ENCODE data around the gene CTSH. TPM values are rescaled to one million over a fixed set of nuclear protein-coding genes. Genes with fewer than 3 reads are reported as not detected.

CTSH gene
- total and polyA plus RNA-seq, 7 donors, result 37.4 to 274 (median 96.7) TPM

DNA sequence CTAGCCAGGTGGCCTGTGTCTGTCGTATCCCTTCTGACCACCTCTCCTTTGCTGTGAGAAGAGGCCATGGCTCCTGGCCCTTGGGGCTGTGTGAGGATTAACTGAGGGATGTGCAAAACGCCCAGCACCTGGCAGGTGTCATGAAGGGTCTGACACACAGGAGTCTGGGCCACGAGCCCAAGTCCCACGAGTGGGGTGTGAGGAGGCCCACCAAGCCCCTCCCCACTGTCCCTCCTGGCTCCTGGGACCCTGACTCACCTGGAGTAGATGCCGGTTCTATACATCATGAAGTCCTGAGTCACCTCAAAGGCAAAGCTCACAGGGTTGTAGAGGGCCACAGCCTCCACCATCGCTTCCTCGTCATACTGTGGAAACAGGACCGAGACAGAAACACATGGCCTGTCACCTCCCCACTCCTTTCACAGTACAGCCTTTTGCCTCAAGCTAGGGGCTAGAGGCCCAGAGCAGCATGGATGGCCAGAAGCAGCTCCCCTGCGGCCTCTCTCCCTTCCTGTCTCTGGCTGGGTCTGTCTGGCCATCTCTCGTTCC, 19.7 kb downstream of the CTSH start:
- Histone ChIP-seq H3K4me3 (no peak overlapping the region), H3K9me3 (no peaks in the 10 kb centered on the region), H3K36me3 (peaks cover 31 to 74% (median 41%) of the 10 kb centered on the region in 4 donors), H3K4me1 (peaks cover 0 to 8% (median 0%) of the 10 kb centered on the region in 4 donors), H3K27me3 (no peaks in the 10 kb centered on the region), H3K27ac (no peak overlapping the region)
- 80% methylated on average over 10 of the region's 10 CpGs for WGBS, 2 donors
- DNase-seq, result no peak
- intact Hi-C loops (cut with DNase I), result no loop called here
- TF ChIP-seq EP300 (IDR thresholded peaks at IDR 0.05), result no peak
- no peak for TF ChIP-seq POLR2AphosphoS5 (IDR thresholded peaks at IDR 0.05)
- TF ChIP-seq, protein P1, sequence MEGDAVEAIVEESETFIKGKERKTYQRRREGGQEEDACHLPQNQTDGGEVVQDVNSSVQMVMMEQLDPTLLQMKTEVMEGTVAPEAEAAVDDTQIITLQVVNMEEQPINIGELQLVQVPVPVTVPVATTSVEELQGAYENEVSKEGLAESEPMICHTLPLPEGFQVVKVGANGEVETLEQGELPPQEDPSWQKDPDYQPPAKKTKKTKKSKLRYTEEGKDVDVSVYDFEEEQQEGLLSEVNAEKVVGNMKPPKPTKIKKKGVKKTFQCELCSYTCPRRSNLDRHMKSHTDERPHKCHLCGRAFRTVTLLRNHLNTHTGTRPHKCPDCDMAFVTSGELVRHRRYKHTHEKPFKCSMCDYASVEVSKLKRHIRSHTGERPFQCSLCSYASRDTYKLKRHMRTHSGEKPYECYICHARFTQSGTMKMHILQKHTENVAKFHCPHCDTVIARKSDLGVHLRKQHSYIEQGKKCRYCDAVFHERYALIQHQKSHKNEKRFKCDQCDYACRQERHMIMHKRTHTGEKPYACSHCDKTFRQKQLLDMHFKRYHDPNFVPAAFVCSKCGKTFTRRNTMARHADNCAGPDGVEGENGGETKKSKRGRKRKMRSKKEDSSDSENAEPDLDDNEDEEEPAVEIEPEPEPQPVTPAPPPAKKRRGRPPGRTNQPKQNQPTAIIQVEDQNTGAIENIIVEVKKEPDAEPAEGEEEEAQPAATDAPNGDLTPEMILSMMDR (IDR thresholded peaks at IDR 0.05), result no peak
- TF ChIP-seq POLR2A (IDR thresholded peaks at IDR 0.05), result no peak

DNA sequence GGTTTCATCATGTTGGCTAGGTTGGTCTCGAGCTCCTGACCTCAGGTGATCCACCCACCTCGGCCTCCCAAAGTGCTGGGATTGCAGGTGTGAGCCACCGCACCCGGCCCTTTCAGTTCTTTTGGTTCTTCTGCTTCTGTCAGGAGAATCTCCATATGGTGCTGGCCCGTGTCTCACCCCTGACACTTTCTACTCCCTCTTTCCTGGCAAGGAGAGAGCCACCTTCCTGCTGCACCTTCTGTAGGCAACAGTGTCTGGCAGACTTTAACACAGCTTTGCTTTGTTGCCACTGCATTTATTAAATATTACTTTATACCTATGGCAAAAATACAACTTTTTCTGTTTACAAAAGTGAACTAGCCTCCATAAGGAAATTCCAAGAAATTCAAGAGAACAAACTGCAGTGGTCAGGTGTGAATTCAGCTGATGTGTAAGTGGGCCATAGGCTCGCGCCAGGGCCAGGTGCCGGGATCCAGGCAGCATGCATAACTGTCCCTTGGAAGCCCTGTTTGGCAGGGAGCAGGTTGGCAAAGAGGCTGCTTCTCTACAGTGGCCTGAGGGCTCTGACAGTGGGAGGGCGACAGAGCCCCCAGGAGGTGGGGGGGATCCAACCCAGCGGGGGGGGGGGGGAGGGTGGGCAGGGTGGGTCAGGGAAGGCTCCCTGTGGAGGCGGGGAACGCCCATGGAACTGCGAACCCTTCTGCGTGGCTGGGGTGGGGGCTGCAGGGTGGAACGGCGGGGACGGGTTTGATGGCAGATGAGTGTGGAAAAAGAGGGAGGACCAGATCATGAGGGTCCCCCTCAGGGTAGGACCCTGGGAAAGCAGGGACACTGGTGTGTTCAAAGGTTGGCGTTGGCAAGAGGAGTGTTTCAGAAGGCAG, 21.1 kb downstream of the CTSH start:
- peaks cover 0 to 12% (median 0%) of the 10 kb centered on the region in 4 donors for H3K4me1 ChIP-seq
- TF ChIP-seq POLR2A (IDR thresholded peaks at IDR 0.05) (no peak), EP300 (IDR thresholded peaks at IDR 0.05) (no peak), POLR2AphosphoS5 (IDR thresholded peaks at IDR 0.05) (no peak)
- TF ChIP-seq, protein P1 (IDR thresholded peaks at IDR 0.05), result no peak
- no peak overlapping the region for H3K4me3 ChIP-seq
- DNase-seq, result no peak
- H3K27me3 ChIP-seq, result no peaks in the 10 kb centered on the region
- H3K36me3 ChIP-seq, result peaks cover 31 to 88% (median 41%) of the 10 kb centered on the region in 4 donors
- 94% methylated on average over 18 of the region's 18 CpGs for WGBS, 2 donors
- H3K9me3 ChIP-seq, result no peaks in the 10 kb centered on the region
- intact Hi-C loops (cut with DNase I), result no loop called here
- H3K27ac ChIP-seq, result peak overlapping the region in 1 of 4 donors; percentile 18

DNA sequence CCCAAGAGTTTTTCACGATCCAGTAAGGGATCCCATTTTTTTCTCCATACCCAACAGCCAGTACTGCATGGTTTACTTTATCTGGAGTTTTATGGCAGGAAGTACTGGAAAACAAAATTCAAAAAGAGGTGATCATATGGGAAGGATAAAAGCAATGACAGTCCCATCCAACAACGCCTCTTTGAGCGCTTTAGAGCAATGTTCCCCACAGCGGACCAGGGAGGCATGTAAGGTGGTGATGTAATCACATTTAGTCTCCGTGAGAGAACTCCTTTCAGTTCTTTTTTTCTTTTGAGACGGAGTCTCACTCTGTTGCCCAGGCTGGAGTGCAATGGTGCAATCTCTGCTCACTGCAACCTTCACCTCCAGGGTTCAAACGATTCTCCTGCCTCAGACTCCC, 21.8 kb downstream of the CTSH start:
- Histone ChIP-seq H3K4me3 (no peak overlapping the region), H3K27ac (peak overlapping the region in 1 of 4 donors; percentile 16), H3K27me3 (no peaks in the 10 kb centered on the region), H3K4me1 (peaks cover 0 to 19% (median 3%) of the 10 kb centered on the region in 4 donors), H3K9me3 (no peaks in the 10 kb centered on the region), H3K36me3 (peaks cover 31 to 93% (median 41%) of the 10 kb centered on the region in 4 donors)
- 78 to 80% methylated on average over 7 of the region's 7 CpGs for WGBS, 2 donors
- no peak for DNase-seq
- no peak for TF ChIP-seq EP300 (IDR thresholded peaks at IDR 0.05)
- TF ChIP-seq, protein P1 (IDR thresholded peaks at IDR 0.05), result no peak
- no peak for TF ChIP-seq POLR2AphosphoS5 (IDR thresholded peaks at IDR 0.05)
- no peak for TF ChIP-seq POLR2A (IDR thresholded peaks at IDR 0.05)
- intact Hi-C loops (cut with DNase I), result no loop called here

DNA sequence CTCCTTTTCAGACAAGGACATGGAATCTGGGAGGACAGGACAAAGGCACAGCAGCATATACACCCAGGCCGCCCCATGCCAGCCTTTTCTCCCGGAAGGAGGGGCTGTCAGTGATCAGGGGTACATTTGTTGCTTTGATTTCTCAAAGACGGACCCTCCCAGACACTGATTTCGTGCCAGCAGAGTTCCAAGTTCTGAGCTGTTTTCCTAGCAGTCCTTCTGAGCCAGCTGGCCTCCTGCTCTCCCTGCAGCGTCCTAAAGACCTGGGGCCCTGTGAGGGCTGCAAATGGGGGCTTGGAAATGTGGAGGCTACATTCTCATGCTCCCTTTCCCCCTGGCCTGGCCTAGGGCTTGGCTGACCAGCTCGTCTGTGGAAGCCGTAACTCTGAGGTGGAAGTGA, 22.3 kb downstream of the CTSH start:
- TF ChIP-seq POLR2A (IDR thresholded peaks at IDR 0.05) (no peak), EP300 (IDR thresholded peaks at IDR 0.05) (no peak), POLR2AphosphoS5 (IDR thresholded peaks at IDR 0.05) (no peak)
- TF ChIP-seq, protein P1 (IDR thresholded peaks at IDR 0.05), result no peak
- 89 to 90% methylated on average over 7 of the region's 7 CpGs for WGBS, 2 donors
- Histone ChIP-seq H3K27me3 (no peaks in the 10 kb centered on the region), H3K36me3 (peaks cover 31 to 88% (median 38%) of the 10 kb centered on the region in 4 donors), H3K4me3 (no peak overlapping the region), H3K4me1 (peaks cover 0 to 24% (median 8%) of the 10 kb centered on the region in 4 donors), H3K27ac (peak overlapping the region in 1 of 4 donors; percentile 16), H3K9me3 (no peaks in the 10 kb centered on the region)
- DNase-seq, result no peak
- intact Hi-C loops (cut with DNase I), result no loop called here

Data from sigmoid colon (tissue), 7 donors.